ENCODE data around the gene NEK6.

NEK6 gene

GRCh38 chr9:124257844-124258606, at the start of gene NEK6:
TSS of gene NEK6 (plus strand) at chr9:124257949. CDS start at chr9:124301965, 44,016 bp downstream.
- intact Hi-C loops (cut with DNase I), result no loop called here
- peak in 8 of 10 donors; percentile 29 to 92 (median 50) for DNase-seq

- intact Hi-C loops (cut with DNase I), result loop anchor here (10.0 kb wide), 1 partner anchor 74 kb away; no protein-coding TSS in a partner anchor
- no peak for DNase-seq
Measured at GRCh38 chr9:124208571-124208970, 49.2 kb upstream of the NEK6 start.

GRCh38 chr9:124209279-124209678, 48.5 kb upstream of the NEK6 start:
- intact Hi-C loops (cut with DNase I), result loop anchor here (10.0 kb wide), 1 partner anchor 74 kb away; no protein-coding TSS in a partner anchor
- no peak for DNase-seq

GRCh38 chr9:124209774-124210173, 48.0 kb upstream of the NEK6 start:
- no peak for DNase-seq
- intact Hi-C loops (cut with DNase I), result loop anchor here (10.0 kb wide), 1 partner anchor 75 kb away; no protein-coding TSS in a partner anchor

GRCh38 chr9:124210697-124211096, 47.1 kb upstream of the NEK6 start:
- intact Hi-C loops (cut with DNase I), result no loop called here
- no peak for DNase-seq

- intact Hi-C loops (cut with DNase I), result no loop called here
- no peak for DNase-seq
Measured at GRCh38 chr9:124212381-124213050, 45.2 kb upstream of the NEK6 start.

- intact Hi-C loops (cut with DNase I), result no loop called here
- DNase-seq, result no peak
Measured at GRCh38 chr9:124213396-124213795, 44.4 kb upstream of the NEK6 start.

- intact Hi-C loops (cut with DNase I), result no loop called here
- DNase-seq, result no peak
Measured at GRCh38 chr9:124214116-124214515, 43.6 kb upstream of the NEK6 start.

GRCh38 chr9:124214596-124215367, 43.0 kb upstream of the NEK6 start:
- intact Hi-C loops (cut with DNase I), result no loop called here
- no peak for DNase-seq

GRCh38 chr9:124215368-124215910, 42.3 kb upstream of the NEK6 start:
- intact Hi-C loops (cut with DNase I), result no loop called here
- DNase-seq, result no peak

GRCh38 chr9:124215956-124216355, 41.8 kb upstream of the NEK6 start:
- DNase-seq, result no peak
- intact Hi-C loops (cut with DNase I), result no loop called here

GRCh38 chr9:124216474-124217176, 41.1 kb upstream of the NEK6 start:
- peak in 1 of 10 donors; percentile 81 for DNase-seq
- intact Hi-C loops (cut with DNase I), result no loop called here

GRCh38 chr9:124217836-124218437, 39.8 kb upstream of the NEK6 start:
- no peak for DNase-seq
- intact Hi-C loops (cut with DNase I), result no loop called here

GRCh38 chr9:124218438-124218982, 39.2 kb upstream of the NEK6 start:
- peak in 2 of 10 donors; percentile 22 to 53 for DNase-seq
- intact Hi-C loops (cut with DNase I), result no loop called here

- no peak for DNase-seq
- intact Hi-C loops (cut with DNase I), result no loop called here
Measured at GRCh38 chr9:124218987-124219461, 38.7 kb upstream of the NEK6 start.

- intact Hi-C loops (cut with DNase I), result no loop called here
- peak in 2 of 10 donors; percentile 16 to 78 for DNase-seq
Measured at GRCh38 chr9:124220946-124221451, 36.8 kb upstream of the NEK6 start.

GRCh38 chr9:124221676-124222075, 36.1 kb upstream of the NEK6 start:
- intact Hi-C loops (cut with DNase I), result no loop called here
- DNase-seq, result no peak

- intact Hi-C loops (cut with DNase I), result no loop called here
- DNase-seq, result no peak
Measured at GRCh38 chr9:124222109-124222508, 35.6 kb upstream of the NEK6 start.
